Measurements from ENCODE around the gene TMEM51. TPM values are rescaled to one million over a fixed set of nuclear protein-coding genes. Genes with fewer than 3 reads are reported as not detected.
A peak's percentile ranks its signal among the peaks of the same experiment; 100 is the strongest.

The TMEM51 gene
- total RNA-seq, 1 donor from 2014 or later: 1.6 TPM

GRCh38 chr1:15191267-15191666 is 37.7 kb downstream of the TMEM51 start:
- FAIRE-seq (no peak), DNase-seq (ENCODE audit: low spot score in 2 of 2) (no peak)

GRCh38 chr1:15191770-15192169 is 38.2 kb downstream of the TMEM51 start:
- FAIRE-seq (no peak), DNase-seq (ENCODE audit: low spot score in 2 of 2) (no peak)

- DNase-seq (ENCODE audit: low spot score in 2 of 2) (no peak), FAIRE-seq (no peak)
These were observed 39.5 kb downstream of the TMEM51 start for GRCh38 chr1:15192916-15193550.

GRCh38 chr1:15195420-15196052 is 42.0 kb downstream of the TMEM51 start:
- FAIRE-seq (no peak), DNase-seq (ENCODE audit: low spot score in 2 of 2) (no peak)

- DNase-seq (ENCODE audit: low spot score in 2 of 2): no peak
- FAIRE-seq: no peak
These were observed 42.5 kb downstream of the TMEM51 start for GRCh38 chr1:15196069-15196468.

- FAIRE-seq: no peak
- DNase-seq (ENCODE audit: low spot score in 2 of 2): no peak
These were observed 43.4 kb downstream of the TMEM51 start for GRCh38 chr1:15196807-15197530.

- DNase-seq (ENCODE audit: low spot score in 2 of 2) (no peak), FAIRE-seq (no peak)
These were observed 44.3 kb downstream of the TMEM51 start for GRCh38 chr1:15197591-15198447.

GRCh38 chr1:15198684-15199083 is 45.1 kb downstream of the TMEM51 start:
- no peak for FAIRE-seq
- no peak for DNase-seq (ENCODE audit: low spot score in 2 of 2)

- no peak for DNase-seq (ENCODE audit: low spot score in 2 of 2)
- FAIRE-seq: peak; percentile 96
These were observed 47.7 kb downstream of the TMEM51 start for GRCh38 chr1:15201221-15201620.

GRCh38 chr1:15201849-15202551 is 48.5 kb downstream of the TMEM51 start:
- FAIRE-seq (no peak), DNase-seq (ENCODE audit: low spot score in 2 of 2) (no peak)

- DNase-seq (ENCODE audit: low spot score in 2 of 2): no peak
- FAIRE-seq: no peak
These were observed 51.4 kb downstream of the TMEM51 start for GRCh38 chr1:15204931-15205330.

- DNase-seq (ENCODE audit: low spot score in 2 of 2) (no peak), FAIRE-seq (no peak)
These were observed 52.2 kb downstream of the TMEM51 start for GRCh38 chr1:15205586-15206346.

GRCh38 chr1:15206418-15207030 is 53.0 kb downstream of the TMEM51 start:
- no peak for DNase-seq (ENCODE audit: low spot score in 2 of 2)
- FAIRE-seq: no peak

- FAIRE-seq (no peak), DNase-seq (ENCODE audit: low spot score in 2 of 2) (no peak)
These were observed 53.7 kb downstream of the TMEM51 start for GRCh38 chr1:15207031-15207828.

- no peak for DNase-seq (ENCODE audit: low spot score in 2 of 2)
- FAIRE-seq: no peak
These were observed 54.4 kb downstream of the TMEM51 start for GRCh38 chr1:15207829-15208429.

- no peak for FAIRE-seq
- no peak for DNase-seq (ENCODE audit: low spot score in 2 of 2)
These were observed 57.3 kb downstream of the TMEM51 start for GRCh38 chr1:15210651-15211375.

GRCh38 chr1:15211424-15211823 is 57.9 kb downstream of the TMEM51 start:
- DNase-seq (ENCODE audit: low spot score in 2 of 2): no peak
- FAIRE-seq: no peak
